MCF 10A (cell line): ENCODE measurements around the gene SLC47A1. TPM values are rescaled to one million over a fixed set of nuclear protein-coding genes. Genes with fewer than 3 reads are reported as not detected.

Experiments
- BruUV-seq: library from RNA; stranded (reverse); fragments of 400-500 nt; replicated peaks from 2 replicates; lab custom pipeline; 2021; lab: Mats Ljungman, UMichigan
- CTCF ChIA-PET: fragments of 300-600 bp; sonication (Branson Sonifier 250); formaldehyde crosslinking; extraction: SDS; loops from one replicate; lab custom pipeline; 2021; ENCODE audit warnings: antibody characterized with exemption, inconsistent platforms; lab: Yijun Ruan, JAX
- POLR2A ChIA-PET: fragments of 300-600, 350-650 bp; sonication (Branson Sonifier 250); formaldehyde crosslinking; extraction: SDS; loops from one replicate; lab custom pipeline; 2020; ENCODE audit warnings: antibody characterized with exemption, inconsistent platforms; lab: Yijun Ruan, JAX
- DNase-seq: peaks from one replicate; pipeline ENCODE4 v3.0.0-alpha.2; 2018; ENCODE audit not compliant: unreplicated experiment
- H3K27ac Mint-ChIP-seq: one replicate; pipeline ENCODE4 v1.8.0; 2022; ENCODE audit warnings: mild to moderate bottlenecking, low read depth, mixed read lengths; ENCODE audit not compliant: unreplicated experiment
- H3K27me3 Mint-ChIP-seq: one replicate; pipeline ENCODE4 v1.8.0; 2022; ENCODE audit warnings: mixed read lengths; ENCODE audit not compliant: insufficient read depth, unreplicated experiment
- H3K36me3 Mint-ChIP-seq: one replicate; pipeline ENCODE4 v1.8.0; 2022; ENCODE audit warnings: mild to moderate bottlenecking, moderate library complexity, mixed read lengths; ENCODE audit not compliant: insufficient read depth, unreplicated experiment
- H3K4me1 Mint-ChIP-seq: one replicate; pipeline ENCODE4 v1.8.0; 2022; ENCODE audit warnings: mixed read lengths; ENCODE audit not compliant: insufficient read depth, unreplicated experiment
- H3K4me3 Mint-ChIP-seq: one replicate; pipeline ENCODE4 v1.8.0; 2022; ENCODE audit warnings: mild to moderate bottlenecking, moderate library complexity, mixed read lengths; ENCODE audit not compliant: unreplicated experiment
- H3K9me3 Mint-ChIP-seq: one replicate; pipeline ENCODE4 v1.8.0; 2022; ENCODE audit warnings: mixed read lengths; ENCODE audit not compliant: unreplicated experiment
- CTCF ChIP-seq: fragments of 200-600 bp; IDR thresholded peaks from one replicate; pipeline ENCODE4 v1.8.0; 2022; ENCODE audit warnings: antibody characterized with exemption, mild to moderate bottlenecking; ENCODE audit not compliant: unreplicated experiment
- intact Hi-C: fragments of 100-400 bp; cut with micrococcal nuclease; formaldehyde crosslinking; loops from 2 replicates; pipeline ENCODE4 v1.14.1; 2022
- total RNA-seq: library from RNA; stranded (reverse); gene quantifications from 2 replicates; pipeline ENCODE4 v1.2.3, GENCODE V29; 2022

Gene SLC47A1
- total RNA-seq, 1 experiment from 2014 or later, result 1.1 TPM

- Mint-ChIP-seq H3K27ac (no peak overlapping the region), H3K9me3 (no peaks in the 10 kb centered on the region), H3K27me3 (peaks cover 11% of the 10 kb centered on the region), H3K4me1 (no peaks in the 10 kb centered on the region), H3K4me3 (no peak overlapping the region), H3K36me3 (no peaks in the 10 kb centered on the region)
- intact Hi-C loops, result no loop called here
- BruUV-seq, result no TSS peak
- TF ChIP-seq CTCF, result no peak
- CTCF ChIA-PET, result no interaction called here
- POLR2A ChIA-PET, result no interaction called here
- DNase-seq, result no peak
Measured at GRCh38 chr17:19558946-19559345, 25.3 kb downstream of the SLC47A1 start.

- intact Hi-C loops, result no loop called here
- H3K36me3 Mint-ChIP-seq, result no peaks in the 10 kb centered on the region
- no peak for DNase-seq
- no peak overlapping the region for H3K4me3 Mint-ChIP-seq
- no peaks in the 10 kb centered on the region for H3K27me3 Mint-ChIP-seq
- POLR2A ChIA-PET, result no interaction called here
- no peak overlapping the region for H3K27ac Mint-ChIP-seq
- no peak for TF ChIP-seq CTCF
- CTCF ChIA-PET, result no interaction called here
- BruUV-seq, result no TSS peak
- H3K9me3 Mint-ChIP-seq, result no peaks in the 10 kb centered on the region
- H3K4me1 Mint-ChIP-seq, result no peaks in the 10 kb centered on the region
Measured at GRCh38 chr17:19561697-19562318, 28.2 kb downstream of the SLC47A1 start.

GRCh38 chr17:19565817-19566575 lies 32.3 kb downstream of the SLC47A1 start:
- no peak for DNase-seq
- no peaks in the 10 kb centered on the region for H3K36me3 Mint-ChIP-seq
- ChIA-PET POLR2A (no interaction called here), CTCF (interaction anchor here (0.6 kb wide), 1 partner anchor 23 kb away, joined by 4 read pairs; no protein-coding TSS in a partner anchor)
- H3K9me3 Mint-ChIP-seq, result no peaks in the 10 kb centered on the region
- H3K27ac Mint-ChIP-seq, result no peak overlapping the region
- no peak overlapping the region for H3K4me3 Mint-ChIP-seq
- intact Hi-C loops, result no loop called here
- H3K27me3 Mint-ChIP-seq, result no peaks in the 10 kb centered on the region
- no peaks in the 10 kb centered on the region for H3K4me1 Mint-ChIP-seq
- no TSS peak for BruUV-seq
- no peak for TF ChIP-seq CTCF

- H3K9me3 Mint-ChIP-seq, result no peaks in the 10 kb centered on the region
- no peak for TF ChIP-seq CTCF
- no peak overlapping the region for H3K4me3 Mint-ChIP-seq
- intact Hi-C loops, result no loop called here
- POLR2A ChIA-PET, result no interaction called here
- CTCF ChIA-PET, result no interaction called here
- H3K36me3 Mint-ChIP-seq, result no peaks in the 10 kb centered on the region
- BruUV-seq, result no TSS peak
- no peak overlapping the region for H3K27ac Mint-ChIP-seq
- no peak for DNase-seq
- peaks cover 10% of the 10 kb centered on the region for H3K27me3 Mint-ChIP-seq
- H3K4me1 Mint-ChIP-seq, result no peaks in the 10 kb centered on the region
Measured at GRCh38 chr17:19567216-19568015, 33.8 kb downstream of the SLC47A1 start.
